ENCODE data around the gene THAP12.

Gene THAP12

DNA sequence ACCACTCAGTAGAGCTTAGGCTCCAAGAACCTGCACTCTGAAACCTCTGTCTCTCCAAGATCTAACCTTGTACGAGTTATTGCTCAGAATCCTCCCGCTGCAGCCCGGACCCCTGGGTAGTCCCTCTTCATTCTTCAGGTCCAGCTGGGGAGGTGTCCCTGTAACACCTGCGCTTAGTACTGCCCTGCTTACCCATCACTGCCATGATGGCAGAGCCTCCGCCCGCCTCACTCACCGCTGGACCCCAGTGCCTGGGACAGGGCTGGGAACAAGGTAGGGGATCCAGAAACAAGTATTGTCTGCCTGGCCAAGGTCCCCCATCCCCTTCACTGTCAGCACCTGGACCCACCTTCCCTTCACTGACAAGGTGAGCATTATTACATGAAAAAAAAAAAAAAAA is 50.3 kb downstream of the THAP12 start:
- Histone ChIP-seq H3K4me3 (ENCODE audit: low read depth, low read length) (no peak overlapping the region), H3K27me3 (ENCODE audit: insufficient read depth, low read depth, severe bottlenecking) (no peaks in the 10 kb centered on the region), H3K9me3 (ENCODE audit: severe bottlenecking) (peaks cover 12% of the 10 kb centered on the region), H3K27ac (no peak overlapping the region), H3K36me3 (no peaks in the 10 kb centered on the region)
- DNase-seq = no peak
- TF ChIP-seq, protein P1, sequence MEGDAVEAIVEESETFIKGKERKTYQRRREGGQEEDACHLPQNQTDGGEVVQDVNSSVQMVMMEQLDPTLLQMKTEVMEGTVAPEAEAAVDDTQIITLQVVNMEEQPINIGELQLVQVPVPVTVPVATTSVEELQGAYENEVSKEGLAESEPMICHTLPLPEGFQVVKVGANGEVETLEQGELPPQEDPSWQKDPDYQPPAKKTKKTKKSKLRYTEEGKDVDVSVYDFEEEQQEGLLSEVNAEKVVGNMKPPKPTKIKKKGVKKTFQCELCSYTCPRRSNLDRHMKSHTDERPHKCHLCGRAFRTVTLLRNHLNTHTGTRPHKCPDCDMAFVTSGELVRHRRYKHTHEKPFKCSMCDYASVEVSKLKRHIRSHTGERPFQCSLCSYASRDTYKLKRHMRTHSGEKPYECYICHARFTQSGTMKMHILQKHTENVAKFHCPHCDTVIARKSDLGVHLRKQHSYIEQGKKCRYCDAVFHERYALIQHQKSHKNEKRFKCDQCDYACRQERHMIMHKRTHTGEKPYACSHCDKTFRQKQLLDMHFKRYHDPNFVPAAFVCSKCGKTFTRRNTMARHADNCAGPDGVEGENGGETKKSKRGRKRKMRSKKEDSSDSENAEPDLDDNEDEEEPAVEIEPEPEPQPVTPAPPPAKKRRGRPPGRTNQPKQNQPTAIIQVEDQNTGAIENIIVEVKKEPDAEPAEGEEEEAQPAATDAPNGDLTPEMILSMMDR (IDR thresholded peaks at IDR 0.05; ENCODE audit: low read depth, low read length) = no peak

DNA sequence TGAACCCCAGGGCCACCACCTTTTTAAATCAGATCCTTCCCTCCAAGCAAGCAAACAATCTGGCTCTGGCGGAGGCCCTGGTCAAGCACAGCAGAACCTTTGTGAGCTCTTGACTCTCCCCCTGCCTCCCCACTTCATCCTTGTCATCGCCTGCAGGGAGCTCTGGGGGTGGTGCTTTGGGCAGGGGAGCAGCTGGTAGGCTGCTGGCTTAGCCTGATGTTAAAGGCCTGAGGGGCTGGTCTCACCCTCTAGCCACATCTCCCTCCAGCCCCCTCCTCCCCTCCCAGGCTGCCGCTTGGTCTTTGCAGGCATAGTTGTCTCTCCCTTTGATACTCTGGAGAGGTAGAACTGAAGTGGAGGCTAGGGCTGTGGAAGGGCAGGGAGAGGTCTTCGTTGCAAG is 50.9 kb downstream of the THAP12 start:
- no peaks in the 10 kb centered on the region for H3K36me3 ChIP-seq
- H3K27ac ChIP-seq = no peak overlapping the region
- H3K27me3 ChIP-seq (ENCODE audit: insufficient read depth, low read depth, severe bottlenecking) = no peaks in the 10 kb centered on the region
- DNase-seq = no peak
- H3K4me3 ChIP-seq (ENCODE audit: low read depth, low read length) = no peak overlapping the region
- TF ChIP-seq, protein P1 (IDR thresholded peaks at IDR 0.05; ENCODE audit: low read depth, low read length) = no peak
- peaks cover 5% of the 10 kb centered on the region for H3K9me3 ChIP-seq (ENCODE audit: severe bottlenecking)

DNA sequence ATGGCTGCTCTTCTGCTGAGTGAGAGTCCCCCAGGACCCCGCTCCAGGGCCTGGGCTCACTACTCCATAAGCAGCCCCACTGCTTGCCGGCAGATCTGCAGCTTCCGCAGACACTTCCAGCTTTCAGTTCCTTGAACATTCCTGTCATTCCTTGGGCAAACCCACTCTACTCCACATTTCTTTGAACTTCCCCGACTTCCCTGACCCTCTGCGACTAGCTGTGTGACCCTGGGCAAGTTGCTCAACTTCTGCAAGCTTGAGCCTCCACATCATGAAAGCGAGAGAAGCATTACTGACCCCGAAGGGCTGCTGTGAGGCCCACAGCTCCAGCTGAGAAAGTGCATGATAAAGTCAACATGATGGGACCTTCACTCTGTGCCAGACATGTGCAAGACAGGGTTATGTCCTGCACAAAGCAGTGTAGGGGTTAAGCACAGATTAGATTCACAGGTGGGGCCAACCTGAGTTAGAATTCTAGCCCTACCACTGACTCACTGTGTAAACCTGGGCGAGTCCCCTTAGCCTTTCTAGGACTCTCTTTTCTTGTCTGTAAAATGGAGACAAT is 51.8 kb downstream of the THAP12 start:
- Histone ChIP-seq H3K27ac (no peak overlapping the region), H3K36me3 (no peaks in the 10 kb centered on the region), H3K4me3 (ENCODE audit: low read depth, low read length) (no peak overlapping the region), H3K9me3 (ENCODE audit: severe bottlenecking) (no peaks in the 10 kb centered on the region), H3K27me3 (ENCODE audit: insufficient read depth, low read depth, severe bottlenecking) (no peaks in the 10 kb centered on the region)
- TF ChIP-seq, protein P1 (IDR thresholded peaks at IDR 0.05; ENCODE audit: low read depth, low read length) = no peak
- DNase-seq = no peak

DNA sequence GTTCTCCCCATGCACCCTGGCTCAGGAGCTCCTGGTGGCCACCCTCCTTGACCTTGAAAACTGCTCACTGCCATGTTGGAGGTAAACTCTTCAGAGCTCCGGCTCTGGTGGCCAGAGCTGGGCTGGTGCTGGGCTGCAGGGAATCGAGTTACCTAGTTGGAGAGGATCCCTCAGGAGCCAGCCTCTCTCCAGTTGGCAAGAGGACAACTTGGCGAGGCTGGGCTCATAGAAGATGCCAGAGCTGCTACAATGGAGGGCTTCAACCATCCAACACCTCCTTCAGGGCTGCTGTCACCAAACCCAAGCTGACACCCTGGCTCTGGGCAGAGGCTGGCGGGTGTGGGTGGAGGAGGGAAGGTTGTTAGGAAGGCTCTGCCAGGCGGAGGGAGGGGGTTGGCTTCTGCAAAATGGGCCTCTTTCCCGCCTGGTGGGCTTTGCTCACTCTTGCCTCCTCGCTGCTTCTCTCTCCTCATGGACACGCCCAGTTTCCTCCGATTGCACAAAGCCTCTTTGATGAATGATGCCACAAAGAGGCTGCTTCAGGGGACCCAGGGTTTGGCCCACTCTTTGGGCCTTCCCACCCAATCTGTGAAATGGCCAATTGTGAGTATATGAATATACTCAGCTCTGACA is 53.1 kb downstream of the THAP12 start:
- TF ChIP-seq, protein P1 (IDR thresholded peaks at IDR 0.05; ENCODE audit: low read depth, low read length) = no peak

DNA sequence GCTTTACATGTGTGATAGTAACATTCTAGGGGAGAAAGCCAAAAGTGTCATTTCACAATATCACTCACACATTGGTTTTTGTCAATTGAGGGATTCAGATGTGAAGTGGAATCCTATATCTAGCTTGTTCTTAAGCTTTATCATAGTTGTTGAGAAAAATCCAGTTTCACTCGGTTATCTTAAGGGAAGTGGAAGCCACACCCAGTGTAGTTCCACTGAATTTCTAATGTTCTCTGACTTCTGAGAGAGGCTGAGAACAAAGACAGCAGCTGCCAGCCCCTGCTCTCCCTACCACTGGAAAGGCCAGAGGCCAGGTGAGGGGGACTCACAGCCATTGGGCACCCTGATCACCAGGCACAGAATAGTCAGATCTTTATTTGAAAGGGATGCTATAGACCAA is 53.7 kb downstream of the THAP12 start:
- no peak overlapping the region for H3K4me3 ChIP-seq (ENCODE audit: low read depth, low read length)
- DNase-seq = no peak
- H3K9me3 ChIP-seq (ENCODE audit: severe bottlenecking) = no peaks in the 10 kb centered on the region
- H3K27ac ChIP-seq = no peak overlapping the region
- H3K27me3 ChIP-seq (ENCODE audit: insufficient read depth, low read depth, severe bottlenecking) = no peaks in the 10 kb centered on the region
- H3K36me3 ChIP-seq = no peaks in the 10 kb centered on the region
- TF ChIP-seq, protein P1 (IDR thresholded peaks at IDR 0.05; ENCODE audit: low read depth, low read length) = no peak

More for the DNA sequence above, 53.1 kb downstream of the THAP12 start:
- H3K9me3 ChIP-seq (ENCODE audit: severe bottlenecking) = no peaks in the 10 kb centered on the region
- no peaks in the 10 kb centered on the region for H3K36me3 ChIP-seq
- no peaks in the 10 kb centered on the region for H3K27me3 ChIP-seq (ENCODE audit: insufficient read depth, low read depth, severe bottlenecking)
- H3K4me3 ChIP-seq (ENCODE audit: low read depth, low read length) = no peak overlapping the region
- DNase-seq = no peak
- H3K27ac ChIP-seq = no peak overlapping the region

DNA sequence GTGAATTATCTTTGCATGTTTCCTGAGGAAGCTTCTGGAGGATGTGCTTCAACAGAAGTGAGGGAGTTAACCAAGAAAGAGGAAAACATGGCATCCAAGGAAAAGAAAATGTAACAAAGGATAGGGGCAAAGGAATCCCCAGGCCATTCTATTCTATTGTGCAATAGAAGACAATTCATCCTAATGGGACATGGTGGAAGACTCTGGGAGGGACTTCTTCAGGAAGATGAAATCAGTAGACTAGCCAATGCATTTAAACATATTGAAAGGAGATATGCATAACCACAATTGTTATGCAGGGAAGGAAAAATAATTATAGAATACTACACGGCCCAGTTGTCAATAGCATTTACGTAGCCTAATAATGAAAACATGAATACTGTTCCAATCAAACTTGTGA is 55.7 kb downstream of the THAP12 start:
- no peak overlapping the region for H3K4me3 ChIP-seq (ENCODE audit: low read depth, low read length)
- no peaks in the 10 kb centered on the region for H3K36me3 ChIP-seq
- DNase-seq = no peak
- TF ChIP-seq, protein P1 (IDR thresholded peaks at IDR 0.05; ENCODE audit: low read depth, low read length) = no peak
- H3K9me3 ChIP-seq (ENCODE audit: severe bottlenecking) = no peaks in the 10 kb centered on the region
- no peak overlapping the region for H3K27ac ChIP-seq
- no peaks in the 10 kb centered on the region for H3K27me3 ChIP-seq (ENCODE audit: insufficient read depth, low read depth, severe bottlenecking)

All from WERI-Rb-1 (cell line).